ENCODE measurements around the gene PCOLCE2. TPM values are rescaled to one million over a fixed set of nuclear protein-coding genes. Genes with fewer than 3 reads are reported as not detected.

PCOLCE2 gene
- total RNA-seq, 3 donors from 2014 or later (not counting 1 experiment from before 2014, with no cell fraction given), result not detected

DNA sequence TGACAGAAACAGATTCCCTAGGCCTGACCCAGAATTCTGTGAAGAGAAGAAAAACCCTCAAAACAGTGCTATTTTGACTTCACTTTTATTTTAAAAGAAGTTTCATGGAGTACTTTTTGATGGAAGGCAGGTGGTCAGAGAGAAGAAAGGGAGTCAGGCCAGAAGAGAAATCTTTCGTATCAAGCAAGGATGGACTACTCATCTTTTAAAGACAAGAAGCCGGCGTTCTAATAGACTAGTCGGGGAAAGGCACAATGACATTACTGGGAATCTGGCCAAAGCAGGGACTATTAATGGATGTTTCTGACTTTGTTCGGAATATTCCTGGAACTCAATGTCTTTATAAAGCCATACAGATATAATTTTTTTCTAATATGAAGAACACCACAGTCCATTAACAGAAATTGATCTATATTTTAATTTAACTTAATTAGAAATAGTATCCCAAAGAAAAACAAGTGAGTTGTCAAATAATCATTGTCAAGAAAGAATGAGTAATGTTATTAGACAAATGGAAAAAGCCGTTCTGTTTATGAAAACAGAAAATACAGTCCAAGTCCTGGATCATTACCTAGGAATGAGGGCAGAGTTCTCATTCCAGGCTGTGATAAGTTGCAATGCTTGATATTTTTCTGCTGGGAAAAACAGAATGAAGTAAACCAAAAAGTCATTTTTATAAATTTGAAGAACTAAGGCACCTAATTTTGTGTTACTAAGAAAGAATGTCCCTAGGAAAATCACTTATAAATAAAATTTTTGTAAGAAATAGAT, 23.7 kb upstream of the PCOLCE2 start:
- Histone ChIP-seq H3K36me3 (ENCODE audit: control insufficient read depth, insufficient read depth, low read length) (no peaks in the 10 kb centered on the region), H3K27me3 (ENCODE audit: control insufficient read depth, insufficient read depth, low read length) (peaks cover 6% of the 10 kb centered on the region), H3K4me3 (ENCODE audit: low read length) (no peak overlapping the region), H3K4me1 (ENCODE audit: control insufficient read depth, insufficient read depth, low read length) (no peaks in the 10 kb centered on the region), H3K9me3 (ENCODE audit: control insufficient read depth, insufficient read depth, low read length) (no peaks in the 10 kb centered on the region), H3K27ac (ENCODE audit: low read length) (no peak overlapping the region)
- H3K9me3 Mint-ChIP-seq, result no peaks in the 10 kb centered on the region
- WGBS (ENCODE audit: insufficient coverage), result 96% methylated on average over 5 of the region's 6 CpGs
- ATAC-seq (no peak), DNase-seq (no peak)
- peaks cover 24 to 31% of the 10 kb centered on the region in 2 donors for H3K27me3 Mint-ChIP-seq (ENCODE audit: low read depth in 2 of 2)
- H3K4me1 Mint-ChIP-seq, result no peaks in the 10 kb centered on the region
- intact Hi-C loops (cut with micrococcal nuclease), result no loop called here
- no peak overlapping the region for H3K27ac Mint-ChIP-seq
- no peaks in the 10 kb centered on the region for H3K36me3 Mint-ChIP-seq
- H3K4me3 Mint-ChIP-seq, result no peak overlapping the region
- TF ChIP-seq, protein P1, sequence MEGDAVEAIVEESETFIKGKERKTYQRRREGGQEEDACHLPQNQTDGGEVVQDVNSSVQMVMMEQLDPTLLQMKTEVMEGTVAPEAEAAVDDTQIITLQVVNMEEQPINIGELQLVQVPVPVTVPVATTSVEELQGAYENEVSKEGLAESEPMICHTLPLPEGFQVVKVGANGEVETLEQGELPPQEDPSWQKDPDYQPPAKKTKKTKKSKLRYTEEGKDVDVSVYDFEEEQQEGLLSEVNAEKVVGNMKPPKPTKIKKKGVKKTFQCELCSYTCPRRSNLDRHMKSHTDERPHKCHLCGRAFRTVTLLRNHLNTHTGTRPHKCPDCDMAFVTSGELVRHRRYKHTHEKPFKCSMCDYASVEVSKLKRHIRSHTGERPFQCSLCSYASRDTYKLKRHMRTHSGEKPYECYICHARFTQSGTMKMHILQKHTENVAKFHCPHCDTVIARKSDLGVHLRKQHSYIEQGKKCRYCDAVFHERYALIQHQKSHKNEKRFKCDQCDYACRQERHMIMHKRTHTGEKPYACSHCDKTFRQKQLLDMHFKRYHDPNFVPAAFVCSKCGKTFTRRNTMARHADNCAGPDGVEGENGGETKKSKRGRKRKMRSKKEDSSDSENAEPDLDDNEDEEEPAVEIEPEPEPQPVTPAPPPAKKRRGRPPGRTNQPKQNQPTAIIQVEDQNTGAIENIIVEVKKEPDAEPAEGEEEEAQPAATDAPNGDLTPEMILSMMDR (IDR thresholded peaks at IDR 0.05), result no peak

DNA sequence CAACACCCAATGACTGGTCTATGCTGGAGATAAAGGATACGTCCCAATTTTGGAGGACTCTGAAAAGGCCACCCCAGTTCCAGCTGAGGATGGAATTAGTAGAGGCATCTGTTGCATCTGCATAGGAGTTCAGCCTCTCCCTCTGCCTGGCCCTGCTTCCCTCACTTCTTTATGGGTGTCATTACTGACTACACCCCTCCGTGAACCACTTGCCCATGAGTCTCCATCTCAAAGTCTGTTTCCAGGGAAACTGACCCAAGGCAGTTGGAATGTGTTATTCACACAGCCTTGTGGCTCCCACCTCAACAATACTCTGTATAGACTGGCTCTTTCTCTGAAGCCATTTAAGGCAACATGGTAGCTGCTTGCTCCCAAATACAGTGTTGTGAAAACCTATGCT, 21.4 kb upstream of the PCOLCE2 start:
- intact Hi-C loops (cut with micrococcal nuclease), result no loop called here
- Mint-ChIP-seq H3K4me3 (no peak overlapping the region), H3K36me3 (no peaks in the 10 kb centered on the region), H3K27ac (no peak overlapping the region), H3K27me3 (ENCODE audit: low read depth in 2 of 2) (peaks cover 17 to 34% of the 10 kb centered on the region in 2 donors), H3K9me3 (no peaks in the 10 kb centered on the region), H3K4me1 (no peaks in the 10 kb centered on the region)
- ATAC-seq (no peak), DNase-seq (no peak)
- Histone ChIP-seq H3K4me1 (ENCODE audit: control insufficient read depth, insufficient read depth, low read length) (no peaks in the 10 kb centered on the region), H3K27me3 (ENCODE audit: control insufficient read depth, insufficient read depth, low read length) (peaks cover 6% of the 10 kb centered on the region), H3K27ac (ENCODE audit: low read length) (no peak overlapping the region), H3K4me3 (ENCODE audit: low read length) (no peak overlapping the region), H3K9me3 (ENCODE audit: control insufficient read depth, insufficient read depth, low read length) (no peaks in the 10 kb centered on the region), H3K36me3 (ENCODE audit: control insufficient read depth, insufficient read depth, low read length) (no peaks in the 10 kb centered on the region)
- 63% methylated on average over 2 of the region's 2 CpGs for WGBS (ENCODE audit: insufficient coverage)
- TF ChIP-seq, protein P1 (IDR thresholded peaks at IDR 0.05), result no peak

DNA sequence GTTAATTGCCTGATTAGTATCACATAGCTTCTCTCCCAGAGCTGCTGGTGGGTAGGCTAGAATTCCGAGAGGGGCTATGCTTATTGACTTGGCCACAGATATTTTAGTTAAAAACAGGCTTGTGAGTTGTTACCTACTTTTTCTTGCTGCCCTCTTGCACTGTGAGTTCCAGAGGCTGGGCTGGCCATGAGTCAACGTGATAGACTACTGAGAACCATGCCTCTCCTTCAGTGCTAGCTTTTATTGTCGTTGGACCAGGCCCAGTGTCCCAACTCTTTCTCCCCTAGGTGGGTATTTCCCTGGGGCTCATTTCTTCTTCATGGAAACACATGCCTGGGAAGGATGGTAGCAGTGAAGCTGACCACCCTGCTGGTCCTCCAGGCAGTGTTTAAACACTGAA, 20.4 kb upstream of the PCOLCE2 start:
- Mint-ChIP-seq H3K4me1 (no peaks in the 10 kb centered on the region), H3K9me3 (no peaks in the 10 kb centered on the region), H3K27me3 (ENCODE audit: low read depth in 2 of 2) (peaks cover 18 to 36% of the 10 kb centered on the region in 2 donors), H3K4me3 (no peak overlapping the region), H3K36me3 (no peaks in the 10 kb centered on the region), H3K27ac (no peak overlapping the region)
- no peak overlapping the region for H3K4me3 ChIP-seq (ENCODE audit: low read length)
- WGBS (ENCODE audit: insufficient coverage), result 87% methylated on average over 3 of the region's 3 CpGs
- no peaks in the 10 kb centered on the region for H3K9me3 ChIP-seq (ENCODE audit: control insufficient read depth, insufficient read depth, low read length)
- ATAC-seq (no peak), DNase-seq (no peak)
- intact Hi-C loops (cut with micrococcal nuclease), result no loop called here
- no peaks in the 10 kb centered on the region for H3K36me3 ChIP-seq (ENCODE audit: control insufficient read depth, insufficient read depth, low read length)
- H3K27ac ChIP-seq (ENCODE audit: low read length), result no peak overlapping the region
- TF ChIP-seq, protein P1 (IDR thresholded peaks at IDR 0.05), result no peak
- H3K4me1 ChIP-seq (ENCODE audit: control insufficient read depth, insufficient read depth, low read length), result no peaks in the 10 kb centered on the region
- peaks cover 5% of the 10 kb centered on the region for H3K27me3 ChIP-seq (ENCODE audit: control insufficient read depth, insufficient read depth, low read length)

DNA sequence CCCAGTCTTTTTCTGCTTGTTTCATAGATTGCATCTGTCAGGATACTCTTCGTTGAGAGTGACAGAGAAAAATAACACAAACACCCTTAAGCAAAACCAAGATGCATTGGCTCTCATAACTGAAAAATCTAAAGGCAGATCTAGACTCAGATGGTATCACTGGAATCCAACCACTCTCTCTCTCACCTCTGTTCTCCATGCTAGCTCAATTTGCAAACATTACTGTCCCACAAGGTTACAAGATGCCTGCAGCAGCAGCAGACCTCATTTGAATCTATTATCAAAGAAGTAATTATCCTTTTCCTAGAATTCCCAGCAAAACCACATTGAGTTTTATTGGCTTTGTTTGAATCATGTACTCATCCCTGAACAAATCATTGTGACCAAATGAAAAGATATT, 19.1 kb upstream of the PCOLCE2 start:
- Histone ChIP-seq H3K4me1 (ENCODE audit: control insufficient read depth, insufficient read depth, low read length) (no peaks in the 10 kb centered on the region), H3K4me3 (ENCODE audit: low read length) (no peak overlapping the region), H3K9me3 (ENCODE audit: control insufficient read depth, insufficient read depth, low read length) (no peaks in the 10 kb centered on the region), H3K36me3 (ENCODE audit: control insufficient read depth, insufficient read depth, low read length) (no peaks in the 10 kb centered on the region), H3K27ac (ENCODE audit: low read length) (no peak overlapping the region), H3K27me3 (ENCODE audit: control insufficient read depth, insufficient read depth, low read length) (no peaks in the 10 kb centered on the region)
- WGBS (ENCODE audit: insufficient coverage), result 75% methylated on average over 1 of the region's 1 CpG
- no peak overlapping the region for H3K4me3 Mint-ChIP-seq
- ATAC-seq (no peak), DNase-seq (no peak)
- H3K9me3 Mint-ChIP-seq, result no peaks in the 10 kb centered on the region
- intact Hi-C loops (cut with micrococcal nuclease), result no loop called here
- TF ChIP-seq, protein P1 (IDR thresholded peaks at IDR 0.05), result no peak
- H3K4me1 Mint-ChIP-seq, result no peaks in the 10 kb centered on the region
- no peaks in the 10 kb centered on the region for H3K36me3 Mint-ChIP-seq
- no peak overlapping the region for H3K27ac Mint-ChIP-seq
- peaks cover 18 to 44% of the 10 kb centered on the region in 2 donors for H3K27me3 Mint-ChIP-seq (ENCODE audit: low read depth in 2 of 2)

Measured in natural killer cell (primary cell).